ENCODE data around the gene TMPRSS2.

TMPRSS2 gene

GRCh38 chr21:41509145-41509496, 1.2 kb upstream of the TMPRSS2 start:
- no peak for DNase-seq

GRCh38 chr21:41508415-41509144, 622 bp upstream of the TMPRSS2 start:
- DNase-seq: no peak

GRCh38 chr21:41506611-41507520, 1.1 kb downstream of the TMPRSS2 start:
- no peak for DNase-seq

- DNase-seq: no peak
These were observed 1.9 kb downstream of the TMPRSS2 start for GRCh38 chr21:41506005-41506594.

GRCh38 chr21:41504030-41504429, 3.9 kb downstream of the TMPRSS2 start:
- DNase-seq: no peak

- DNase-seq: no peak
These were observed 4.6 kb downstream of the TMPRSS2 start for GRCh38 chr21:41503331-41503730.

GRCh38 chr21:41501919-41502318, 6.0 kb downstream of the TMPRSS2 start:
- no peak for DNase-seq

- DNase-seq: no peak
These were observed 7.0 kb downstream of the TMPRSS2 start for GRCh38 chr21:41500931-41501381.

- no peak for DNase-seq
These were observed 7.6 kb downstream of the TMPRSS2 start for GRCh38 chr21:41500363-41500762.

GRCh38 chr21:41499920-41500319, 8.0 kb downstream of the TMPRSS2 start:
- DNase-seq: no peak

GRCh38 chr21:41497788-41498187, 10.2 kb downstream of the TMPRSS2 start:
- no peak for DNase-seq

- DNase-seq: no peak
These were observed 10.9 kb downstream of the TMPRSS2 start for GRCh38 chr21:41497008-41497407.

- no peak for DNase-seq
These were observed 13.7 kb downstream of the TMPRSS2 start for GRCh38 chr21:41494242-41494641.

- no peak for DNase-seq
These were observed 16.5 kb downstream of the TMPRSS2 start for GRCh38 chr21:41491412-41491811.

GRCh38 chr21:41490330-41490729, 17.6 kb downstream of the TMPRSS2 start:
- no peak for DNase-seq

- DNase-seq: no peak
These were observed 18.6 kb downstream of the TMPRSS2 start for GRCh38 chr21:41489329-41489728.

GRCh38 chr21:41488080-41488479, 19.9 kb downstream of the TMPRSS2 start:
- DNase-seq: no peak

GRCh38 chr21:41487082-41487481, 20.9 kb downstream of the TMPRSS2 start:
- no peak for DNase-seq

- no peak for DNase-seq
These were observed 24.0 kb downstream of the TMPRSS2 start for GRCh38 chr21:41483973-41484372.

- DNase-seq: no peak
These were observed 24.5 kb downstream of the TMPRSS2 start for GRCh38 chr21:41483415-41483814.

GRCh38 chr21:41482980-41483379, 25.0 kb downstream of the TMPRSS2 start:
- no peak for DNase-seq

- DNase-seq: no peak
These were observed 25.7 kb downstream of the TMPRSS2 start for GRCh38 chr21:41482301-41482700.

- no peak for DNase-seq
These were observed 26.8 kb downstream of the TMPRSS2 start for GRCh38 chr21:41481191-41481590.
